ES-I3 (cell line): ENCODE measurements around the gene RNF145.

Source experiments
- H3K36me3 ChIP-seq: 2 replicates; pipeline ENCODE4 v1.6.1; 2013; ENCODE audit warnings: mild to moderate bottlenecking, low read length, control low read depth, moderate library complexity; ENCODE audit not compliant: insufficient read depth
- H3K4me1 ChIP-seq: 2 replicates; pipeline ENCODE4 v1.6.1; 2013; ENCODE audit warnings: mild to moderate bottlenecking, control low read depth, low read length; ENCODE audit not compliant: insufficient read depth
- H3K9ac ChIP-seq: 2 replicates; pipeline ENCODE4 v1.6.1; 2013; ENCODE audit warnings: low read depth, mild to moderate bottlenecking, low read length, moderate library complexity
- H3K9me3 ChIP-seq: 2 replicates; pipeline ENCODE4 v1.6.1; 2013; ENCODE audit warnings: mild to moderate bottlenecking, low read length, moderate library complexity; ENCODE audit not compliant: control insufficient read depth, insufficient read depth

The RNF145 gene

GRCh38 chr5:159113405-159113804 lies 95.9 kb downstream of the RNF145 start:
- H3K9ac ChIP-seq = no peak overlapping the region
- no peaks in the 10 kb centered on the region for H3K36me3 ChIP-seq
- H3K4me1 ChIP-seq = no peaks in the 10 kb centered on the region
- no peaks in the 10 kb centered on the region; the same call in 1 of the 2 replicates for H3K9me3 ChIP-seq

- no peaks in the 10 kb centered on the region for H3K4me1 ChIP-seq
Observed at GRCh38 chr5:159112436-159112835, 96.9 kb downstream of the RNF145 start.

More at GRCh38 chr5:159112436-159112835, 96.9 kb downstream of the RNF145 start:
- Histone ChIP-seq H3K9me3 (no peaks in the 10 kb centered on the region; the same call in 1 of the 2 replicates), H3K9ac (no peak overlapping the region), H3K36me3 (no peaks in the 10 kb centered on the region)
